Measurements from ENCODE around the gene NBL1. TPM values are rescaled to one million over a fixed set of nuclear protein-coding genes. Genes with fewer than 3 reads are reported as not detected.
A peak's percentile ranks its signal among the peaks of the same experiment; 100 is the strongest.

Gene NBL1
- total RNA-seq, 1 donor from 2014 or later: 159 TPM

DNA sequence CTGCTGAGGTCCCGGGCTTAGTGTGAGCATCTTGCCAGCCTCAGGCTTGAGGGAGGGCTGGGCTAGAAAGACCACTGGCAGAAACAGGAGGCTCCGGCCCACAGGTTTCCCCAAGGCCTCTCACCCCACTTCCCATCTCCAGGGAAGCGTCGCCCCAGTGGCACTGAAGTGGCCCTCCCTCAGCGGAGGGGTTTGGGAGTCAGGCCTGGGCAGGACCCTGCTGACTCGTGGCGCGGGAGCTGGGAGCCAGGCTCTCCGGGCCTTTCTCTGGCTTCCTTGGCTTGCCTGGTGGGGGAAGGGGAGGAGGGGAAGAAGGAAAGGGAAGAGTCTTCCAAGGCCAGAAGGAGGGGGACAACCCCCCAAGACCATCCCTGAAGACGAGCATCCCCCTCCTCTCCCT is 13.4 kb downstream of the NBL1 start:
- H3K4me3 Mint-ChIP-seq (ENCODE audit: unreplicated experiment): no peak overlapping the region
- peaks cover 4% of the 10 kb centered on the region for H3K36me3 Mint-ChIP-seq (ENCODE audit: low read depth)
- no peaks in the 10 kb centered on the region for H3K9me3 Mint-ChIP-seq (ENCODE audit: low read depth)
- no peak overlapping the region for H3K27ac Mint-ChIP-seq (ENCODE audit: unreplicated experiment)
- no peak for DNase-seq (ENCODE audit: low spot score)
- peaks cover 27% of the 10 kb centered on the region for H3K4me1 Mint-ChIP-seq (ENCODE audit: low read depth)
- peaks cover 2% of the 10 kb centered on the region for H3K27me3 Mint-ChIP-seq (ENCODE audit: low read depth)
- TF ChIP-seq, protein P1, sequence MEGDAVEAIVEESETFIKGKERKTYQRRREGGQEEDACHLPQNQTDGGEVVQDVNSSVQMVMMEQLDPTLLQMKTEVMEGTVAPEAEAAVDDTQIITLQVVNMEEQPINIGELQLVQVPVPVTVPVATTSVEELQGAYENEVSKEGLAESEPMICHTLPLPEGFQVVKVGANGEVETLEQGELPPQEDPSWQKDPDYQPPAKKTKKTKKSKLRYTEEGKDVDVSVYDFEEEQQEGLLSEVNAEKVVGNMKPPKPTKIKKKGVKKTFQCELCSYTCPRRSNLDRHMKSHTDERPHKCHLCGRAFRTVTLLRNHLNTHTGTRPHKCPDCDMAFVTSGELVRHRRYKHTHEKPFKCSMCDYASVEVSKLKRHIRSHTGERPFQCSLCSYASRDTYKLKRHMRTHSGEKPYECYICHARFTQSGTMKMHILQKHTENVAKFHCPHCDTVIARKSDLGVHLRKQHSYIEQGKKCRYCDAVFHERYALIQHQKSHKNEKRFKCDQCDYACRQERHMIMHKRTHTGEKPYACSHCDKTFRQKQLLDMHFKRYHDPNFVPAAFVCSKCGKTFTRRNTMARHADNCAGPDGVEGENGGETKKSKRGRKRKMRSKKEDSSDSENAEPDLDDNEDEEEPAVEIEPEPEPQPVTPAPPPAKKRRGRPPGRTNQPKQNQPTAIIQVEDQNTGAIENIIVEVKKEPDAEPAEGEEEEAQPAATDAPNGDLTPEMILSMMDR (IDR thresholded peaks at IDR 0.05): no peak

DNA sequence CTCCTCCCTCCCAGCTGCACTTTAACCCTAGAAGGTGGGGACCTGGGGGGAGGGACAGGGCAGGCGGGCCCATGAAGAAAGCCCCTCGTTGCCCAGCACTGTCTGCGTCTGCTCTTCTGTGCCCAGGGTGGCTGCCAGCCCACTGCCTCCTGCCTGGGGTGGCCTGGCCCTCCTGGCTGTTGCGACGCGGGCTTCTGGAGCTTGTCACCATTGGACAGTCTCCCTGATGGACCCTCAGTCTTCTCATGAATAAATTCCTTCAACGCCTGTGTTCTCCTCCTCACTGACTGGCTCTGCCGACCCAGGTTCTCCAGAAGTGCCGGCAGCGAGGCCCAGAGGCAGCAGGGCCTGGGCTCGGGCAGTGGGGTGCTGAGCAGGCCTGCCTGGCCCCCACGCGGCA is 14.1 kb downstream of the NBL1 start:
- Mint-ChIP-seq H3K4me1 (ENCODE audit: low read depth) (peaks cover 27% of the 10 kb centered on the region), H3K36me3 (ENCODE audit: low read depth) (peaks cover 4% of the 10 kb centered on the region), H3K27ac (ENCODE audit: unreplicated experiment) (no peak overlapping the region), H3K27me3 (ENCODE audit: low read depth) (peaks cover 6% of the 10 kb centered on the region), H3K4me3 (ENCODE audit: unreplicated experiment) (no peak overlapping the region), H3K9me3 (ENCODE audit: low read depth) (no peaks in the 10 kb centered on the region)
- DNase-seq (ENCODE audit: low spot score): no peak
- TF ChIP-seq, protein P1 (IDR thresholded peaks at IDR 0.05): no peak

DNA sequence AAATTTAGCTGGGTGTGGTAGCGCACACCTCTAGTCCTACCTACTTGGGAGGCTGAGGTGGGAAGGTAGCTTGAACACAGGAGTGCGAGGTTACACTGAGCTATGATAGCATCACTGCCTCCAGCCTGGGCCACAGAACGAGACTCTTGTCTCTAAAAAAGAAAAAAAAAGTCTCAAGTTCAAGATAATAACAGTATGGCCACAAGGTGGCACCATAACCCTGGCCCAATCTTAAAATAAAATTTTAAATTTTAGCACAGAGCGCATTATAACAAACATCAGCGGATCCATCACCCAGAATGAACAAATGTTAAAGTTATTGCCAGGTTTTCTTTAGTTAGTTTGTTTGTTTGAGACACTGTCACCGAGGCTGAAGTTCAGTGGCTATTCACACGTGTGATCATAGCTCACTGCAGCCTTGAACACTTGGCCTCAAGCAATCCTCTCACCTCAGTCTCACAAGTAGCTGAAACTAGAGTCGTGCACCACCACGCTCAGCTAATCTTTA is 17.7 kb downstream of the NBL1 start:
- Mint-ChIP-seq H3K9me3 (ENCODE audit: low read depth) (no peaks in the 10 kb centered on the region), H3K4me1 (ENCODE audit: low read depth) (peaks cover 15% of the 10 kb centered on the region), H3K27me3 (ENCODE audit: low read depth) (peaks cover 24% of the 10 kb centered on the region), H3K4me3 (ENCODE audit: unreplicated experiment) (no peak overlapping the region), H3K36me3 (ENCODE audit: low read depth) (no peaks in the 10 kb centered on the region), H3K27ac (ENCODE audit: unreplicated experiment) (peak overlapping the region; percentile 51)
- DNase-seq (ENCODE audit: low spot score): no peak
- TF ChIP-seq, protein P1 (IDR thresholded peaks at IDR 0.05): peak; percentile 92

DNA sequence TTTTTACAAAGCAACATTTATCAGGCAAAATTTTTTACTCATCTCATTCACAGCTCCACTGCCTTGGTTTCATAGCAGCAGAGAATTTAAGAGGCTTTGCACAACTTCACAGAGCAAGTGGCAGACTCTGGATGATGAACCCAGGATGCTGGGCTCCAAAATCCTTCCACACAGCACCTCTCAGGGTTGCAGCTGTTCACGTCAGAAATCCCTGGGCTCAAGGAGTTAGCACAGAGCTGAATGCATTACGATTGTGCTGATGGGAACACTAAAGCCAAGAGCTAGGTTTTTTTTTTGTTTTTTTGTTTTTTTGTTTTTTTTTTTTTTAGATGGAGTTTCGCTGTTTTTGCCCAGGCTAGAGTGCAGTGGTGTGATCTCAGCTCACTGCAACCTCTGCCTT is 18.2 kb downstream of the NBL1 start:
- TF ChIP-seq, protein P1 (IDR thresholded peaks at IDR 0.05): no peak
- Mint-ChIP-seq H3K4me1 (ENCODE audit: low read depth) (peaks cover 15% of the 10 kb centered on the region), H3K4me3 (ENCODE audit: unreplicated experiment) (no peak overlapping the region), H3K36me3 (ENCODE audit: low read depth) (no peaks in the 10 kb centered on the region), H3K27me3 (ENCODE audit: low read depth) (peaks cover 28% of the 10 kb centered on the region), H3K27ac (ENCODE audit: unreplicated experiment) (no peak overlapping the region), H3K9me3 (ENCODE audit: low read depth) (no peaks in the 10 kb centered on the region)
- DNase-seq (ENCODE audit: low spot score): no peak

DNA sequence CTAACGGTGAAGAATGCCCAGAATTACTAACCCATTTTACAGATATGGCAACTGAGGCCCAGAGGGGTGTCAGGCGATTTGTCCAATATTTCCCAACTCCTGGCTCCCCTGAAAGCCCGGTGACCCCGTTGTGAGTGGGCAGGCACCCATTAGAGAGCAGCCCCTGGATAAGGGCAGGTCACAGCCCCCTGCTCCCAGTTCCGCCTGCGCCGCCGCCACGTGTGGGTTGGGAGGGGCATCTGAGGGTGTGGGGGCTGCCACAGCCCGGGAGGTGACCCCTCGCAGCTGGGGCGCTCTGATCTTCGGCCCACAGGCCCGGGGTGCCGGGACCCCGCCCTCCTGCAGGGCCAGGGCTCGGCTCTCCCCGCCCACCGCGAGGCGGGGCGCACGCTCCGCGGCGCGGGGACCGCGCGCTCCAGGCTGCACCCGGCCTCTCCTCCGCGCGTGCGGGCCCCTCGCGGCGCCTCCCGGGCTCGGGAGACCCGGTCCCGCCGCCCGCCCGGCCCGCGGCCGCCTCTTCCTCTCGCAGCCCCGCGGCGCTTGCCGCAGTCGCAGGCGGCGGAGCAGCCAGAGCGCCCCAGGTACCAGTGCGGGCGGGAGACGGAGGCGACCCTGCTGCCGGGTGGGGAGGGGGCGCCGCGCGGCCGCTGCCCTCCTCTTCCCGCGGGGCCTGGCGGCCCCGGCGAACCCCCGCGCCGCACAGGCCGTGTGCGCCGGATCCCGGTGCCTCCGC is 20.5 kb downstream of the NBL1 start, which contains the start of gene HTR6:
Gene HTR6, plus strand, starts transcription at position 423 of the 733 bp plus-strand sequence. CDS start 879 bp downstream, outside the sequence.
- peak within 1 kb of the TSS; percentile 54 for H3K4me3 Mint-ChIP-seq (ENCODE audit: unreplicated experiment)
- peaks cover 43% of the 10 kb centered on the region for H3K27me3 Mint-ChIP-seq (ENCODE audit: low read depth)
- H3K27ac Mint-ChIP-seq (ENCODE audit: unreplicated experiment): no peak within 1 kb of the TSS
- peaks cover 9% of the 10 kb centered on the region for H3K4me1 Mint-ChIP-seq (ENCODE audit: low read depth)
- H3K9me3 Mint-ChIP-seq (ENCODE audit: low read depth): no peaks in the 10 kb centered on the region
- TF ChIP-seq, protein P1 (IDR thresholded peaks at IDR 0.05): no peak
- H3K36me3 Mint-ChIP-seq (ENCODE audit: low read depth): no peaks in the 10 kb centered on the region
- no peak for DNase-seq (ENCODE audit: low spot score)

Data from chondrocyte (in vitro differentiated cells).